ENCODE measurements around the gene TMEM170B. TPM values are rescaled to one million over a fixed set of nuclear protein-coding genes. Genes with fewer than 3 reads are reported as not detected.

The TMEM170B gene
- total RNA-seq, 1 donor from 2014 or later = 4.0 TPM

DNA sequence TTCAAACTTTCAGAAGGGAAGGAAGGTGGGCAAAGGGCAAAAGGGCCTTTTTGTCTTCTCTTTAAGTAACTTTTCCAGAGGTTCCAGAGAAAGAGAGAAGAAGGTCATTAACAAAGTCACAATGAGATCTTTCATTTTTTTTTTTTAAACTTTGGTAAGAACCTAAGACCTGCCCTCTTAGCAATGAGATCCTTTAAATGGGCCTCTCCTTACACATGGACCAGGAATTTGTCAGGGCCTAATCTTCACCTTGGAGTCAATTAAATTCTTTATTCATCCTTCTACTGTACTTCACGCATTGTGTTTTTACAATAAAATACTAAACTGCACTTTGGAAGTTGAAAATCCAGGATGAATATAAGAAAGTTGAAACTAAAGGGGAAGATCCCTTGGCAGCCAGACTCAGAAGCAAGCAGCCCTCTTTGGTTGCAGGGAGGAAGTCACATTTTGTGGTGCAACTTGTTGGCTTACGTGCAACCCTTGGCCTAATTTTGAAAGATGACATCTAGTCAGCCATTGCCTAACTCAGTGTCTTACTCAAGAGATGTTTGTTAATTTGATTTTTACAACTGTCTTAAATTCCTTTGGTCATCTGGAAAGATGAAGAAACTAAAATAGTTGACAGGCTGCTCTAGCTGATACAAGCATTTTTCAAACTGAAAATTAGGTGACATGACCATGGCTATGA, 11.9 kb upstream of the TMEM170B start:
- Mint-ChIP-seq H3K4me3 (no peak overlapping the region), H3K27ac (no peak overlapping the region), H3K9me3 (no peaks in the 10 kb centered on the region), H3K4me1 (ENCODE audit: unreplicated experiment) (no peaks in the 10 kb centered on the region), H3K36me3 (no peaks in the 10 kb centered on the region), H3K27me3 (peaks cover 3% of the 10 kb centered on the region)
- no peak for TF ChIP-seq CTCF (conservative IDR thresholded peaks at IDR 0.05)
- no peak for DNase-seq (ENCODE audit: extremely low spot score, unreplicated experiment)

GRCh38 chr6:11526156-11526505, 11.4 kb upstream of the TMEM170B start:
- Mint-ChIP-seq H3K27me3 (peaks cover 3% of the 10 kb centered on the region), H3K4me1 (ENCODE audit: unreplicated experiment) (no peaks in the 10 kb centered on the region), H3K9me3 (no peaks in the 10 kb centered on the region), H3K4me3 (no peak overlapping the region), H3K27ac (no peak overlapping the region), H3K36me3 (no peaks in the 10 kb centered on the region)
- no peak for DNase-seq (ENCODE audit: extremely low spot score, unreplicated experiment)
- TF ChIP-seq CTCF (conservative IDR thresholded peaks at IDR 0.05) = no peak

DNA sequence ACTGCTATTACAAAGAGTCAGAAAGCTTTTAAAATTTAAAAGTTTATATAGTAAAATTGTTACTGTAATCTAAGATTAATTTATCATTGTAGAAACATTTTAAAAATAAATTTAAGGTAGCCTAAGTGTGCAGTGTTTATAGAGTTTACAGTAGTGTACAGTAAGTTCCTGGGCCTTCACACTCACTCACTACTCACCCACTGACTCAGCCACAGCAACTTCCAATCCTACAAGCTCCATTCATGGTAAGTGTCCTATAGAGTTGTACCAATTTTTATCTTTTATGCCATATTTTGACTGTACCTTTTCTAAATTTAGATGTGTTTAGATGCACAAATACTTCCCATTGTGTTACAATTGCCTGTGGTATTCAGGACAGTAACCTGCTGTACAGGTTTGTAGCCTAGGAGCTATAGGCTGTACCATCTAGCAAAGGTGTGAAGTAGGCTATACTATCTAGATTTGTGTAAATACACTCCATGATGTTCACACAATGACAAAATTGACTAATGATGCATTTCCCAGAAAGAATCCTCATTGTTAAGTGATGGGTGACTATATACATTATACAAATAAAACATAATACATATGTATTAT, 10.2 kb upstream of the TMEM170B start:
- no peak for DNase-seq (ENCODE audit: extremely low spot score, unreplicated experiment)
- Mint-ChIP-seq H3K36me3 (no peaks in the 10 kb centered on the region), H3K9me3 (no peaks in the 10 kb centered on the region), H3K27ac (no peak overlapping the region), H3K4me3 (no peak overlapping the region), H3K27me3 (peaks cover 3% of the 10 kb centered on the region), H3K4me1 (ENCODE audit: unreplicated experiment) (no peaks in the 10 kb centered on the region)
- TF ChIP-seq CTCF (conservative IDR thresholded peaks at IDR 0.05) = no peak

- no peak for DNase-seq (ENCODE audit: extremely low spot score, unreplicated experiment)
- no peak for TF ChIP-seq CTCF (conservative IDR thresholded peaks at IDR 0.05)
- Mint-ChIP-seq H3K27me3 (no peaks in the 10 kb centered on the region), H3K27ac (no peak overlapping the region), H3K4me3 (no peak overlapping the region), H3K36me3 (no peaks in the 10 kb centered on the region), H3K9me3 (no peaks in the 10 kb centered on the region), H3K4me1 (ENCODE audit: unreplicated experiment) (no peaks in the 10 kb centered on the region)
These were observed 8.6 kb upstream of the TMEM170B start for GRCh38 chr6:11528996-11529395.

DNA sequence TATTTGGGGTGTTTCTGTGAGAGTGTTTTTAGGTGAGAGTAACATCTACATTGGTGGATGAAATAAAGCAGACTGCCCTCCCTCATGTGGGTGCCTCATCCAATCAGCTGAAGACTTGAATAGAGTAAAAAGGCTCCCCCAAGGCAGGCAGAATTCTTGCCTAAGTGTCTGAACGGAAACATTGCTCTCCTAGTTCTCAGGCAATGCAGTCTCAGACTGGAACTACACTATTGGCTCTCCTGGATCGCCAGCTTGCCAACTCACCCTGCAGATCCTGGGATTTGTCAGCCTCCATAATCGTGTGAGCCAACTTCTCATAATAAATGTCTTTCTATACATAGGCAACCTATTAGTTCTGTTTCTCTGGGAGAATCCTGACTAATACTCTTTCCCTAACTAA, 5.5 kb upstream of the TMEM170B start:
- no peak for TF ChIP-seq CTCF (conservative IDR thresholded peaks at IDR 0.05)
- no peaks in the 10 kb centered on the region for H3K36me3 Mint-ChIP-seq

More for the DNA sequence above, 5.5 kb upstream of the TMEM170B start:
- DNase-seq (ENCODE audit: extremely low spot score, unreplicated experiment) = no peak
- Mint-ChIP-seq H3K9me3 (no peaks in the 10 kb centered on the region), H3K4me1 (ENCODE audit: unreplicated experiment) (no peaks in the 10 kb centered on the region), H3K4me3 (no peak overlapping the region), H3K27me3 (peaks cover 10% of the 10 kb centered on the region), H3K27ac (no peak overlapping the region)
